HL-60 (cell line): ENCODE data around the gene EFNA5.

ENCODE experiments used
- DNase-seq, 2 experiments: peaks; one replicate each; pipeline ENCODE4 v3.0.0-alpha.2; 2010 to 2020; ENCODE audit warnings: low read depth in 1 of 2, low spot score in 1 of 2
- H3K27ac ChIP-seq: fragments of 250-450 bp; sonication (Bioruptor Pico); replicated peaks from 2 replicates; pipeline ENCODE4 v1.5.1; 2020; ENCODE audit warnings: mild to moderate bottlenecking, moderate library complexity
- H3K27me3 ChIP-seq: fragments of 250-450 bp; sonication (Bioruptor Pico); 2 replicates; pipeline ENCODE4 v1.5.1; 2021; ENCODE audit warnings: mild to moderate bottlenecking, moderate library complexity; ENCODE audit not compliant: insufficient read depth, poor library complexity, severe bottlenecking
- H3K4me3 ChIP-seq: replicated peaks from 2 replicates; pipeline ENCODE4 v1.5.1; 2011; ENCODE audit warnings: mild to moderate bottlenecking, control low read depth, low read length; ENCODE audit not compliant: insufficient read depth
- GABPA ChIP-seq: IDR thresholded peaks from 2 replicates; pipeline ENCODE4 v1.6.1; 2012; ENCODE audit warnings: low read depth
- POLR2AphosphoS5 ChIP-seq: IDR thresholded peaks from 2 replicates; pipeline ENCODE4 v1.6.1; 2012; ENCODE audit warnings: low read depth
- SPI1 ChIP-seq: IDR thresholded peaks from 2 replicates; pipeline ENCODE4 v1.6.1; 2012; ENCODE audit warnings: low read depth, mild to moderate bottlenecking, borderline replicate concordance
- TF ChIP-seq, protein P1 (sequence below): IDR thresholded peaks from one replicate; pipeline ENCODE4 v1.5.1; 2011; ENCODE audit warnings: low read length, control low read depth, inconsistent platforms; ENCODE audit not compliant: insufficient read depth
- TF ChIP-seq, protein P2 (sequence below): IDR thresholded peaks from 2 replicates; pipeline ENCODE4 v1.6.1; 2012; ENCODE audit warnings: low read depth; ENCODE audit not compliant: insufficient replicate concordance

The EFNA5 gene

GRCh38 chr5:107459605-107460004 is 211.1 kb downstream of the EFNA5 start:
- TF ChIP-seq SPI1 = no peak
- TF ChIP-seq GABPA = no peak
- TF ChIP-seq, protein P1, sequence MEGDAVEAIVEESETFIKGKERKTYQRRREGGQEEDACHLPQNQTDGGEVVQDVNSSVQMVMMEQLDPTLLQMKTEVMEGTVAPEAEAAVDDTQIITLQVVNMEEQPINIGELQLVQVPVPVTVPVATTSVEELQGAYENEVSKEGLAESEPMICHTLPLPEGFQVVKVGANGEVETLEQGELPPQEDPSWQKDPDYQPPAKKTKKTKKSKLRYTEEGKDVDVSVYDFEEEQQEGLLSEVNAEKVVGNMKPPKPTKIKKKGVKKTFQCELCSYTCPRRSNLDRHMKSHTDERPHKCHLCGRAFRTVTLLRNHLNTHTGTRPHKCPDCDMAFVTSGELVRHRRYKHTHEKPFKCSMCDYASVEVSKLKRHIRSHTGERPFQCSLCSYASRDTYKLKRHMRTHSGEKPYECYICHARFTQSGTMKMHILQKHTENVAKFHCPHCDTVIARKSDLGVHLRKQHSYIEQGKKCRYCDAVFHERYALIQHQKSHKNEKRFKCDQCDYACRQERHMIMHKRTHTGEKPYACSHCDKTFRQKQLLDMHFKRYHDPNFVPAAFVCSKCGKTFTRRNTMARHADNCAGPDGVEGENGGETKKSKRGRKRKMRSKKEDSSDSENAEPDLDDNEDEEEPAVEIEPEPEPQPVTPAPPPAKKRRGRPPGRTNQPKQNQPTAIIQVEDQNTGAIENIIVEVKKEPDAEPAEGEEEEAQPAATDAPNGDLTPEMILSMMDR = no peak
- no peak for TF ChIP-seq POLR2AphosphoS5
- TF ChIP-seq, protein P2, sequence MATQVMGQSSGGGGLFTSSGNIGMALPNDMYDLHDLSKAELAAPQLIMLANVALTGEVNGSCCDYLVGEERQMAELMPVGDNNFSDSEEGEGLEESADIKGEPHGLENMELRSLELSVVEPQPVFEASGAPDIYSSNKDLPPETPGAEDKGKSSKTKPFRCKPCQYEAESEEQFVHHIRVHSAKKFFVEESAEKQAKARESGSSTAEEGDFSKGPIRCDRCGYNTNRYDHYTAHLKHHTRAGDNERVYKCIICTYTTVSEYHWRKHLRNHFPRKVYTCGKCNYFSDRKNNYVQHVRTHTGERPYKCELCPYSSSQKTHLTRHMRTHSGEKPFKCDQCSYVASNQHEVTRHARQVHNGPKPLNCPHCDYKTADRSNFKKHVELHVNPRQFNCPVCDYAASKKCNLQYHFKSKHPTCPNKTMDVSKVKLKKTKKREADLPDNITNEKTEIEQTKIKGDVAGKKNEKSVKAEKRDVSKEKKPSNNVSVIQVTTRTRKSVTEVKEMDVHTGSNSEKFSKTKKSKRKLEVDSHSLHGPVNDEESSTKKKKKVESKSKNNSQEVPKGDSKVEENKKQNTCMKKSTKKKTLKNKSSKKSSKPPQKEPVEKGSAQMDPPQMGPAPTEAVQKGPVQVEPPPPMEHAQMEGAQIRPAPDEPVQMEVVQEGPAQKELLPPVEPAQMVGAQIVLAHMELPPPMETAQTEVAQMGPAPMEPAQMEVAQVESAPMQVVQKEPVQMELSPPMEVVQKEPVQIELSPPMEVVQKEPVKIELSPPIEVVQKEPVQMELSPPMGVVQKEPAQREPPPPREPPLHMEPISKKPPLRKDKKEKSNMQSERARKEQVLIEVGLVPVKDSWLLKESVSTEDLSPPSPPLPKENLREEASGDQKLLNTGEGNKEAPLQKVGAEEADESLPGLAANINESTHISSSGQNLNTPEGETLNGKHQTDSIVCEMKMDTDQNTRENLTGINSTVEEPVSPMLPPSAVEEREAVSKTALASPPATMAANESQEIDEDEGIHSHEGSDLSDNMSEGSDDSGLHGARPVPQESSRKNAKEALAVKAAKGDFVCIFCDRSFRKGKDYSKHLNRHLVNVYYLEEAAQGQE = no peak
- no peak overlapping the region for H3K27ac ChIP-seq
- no peak overlapping the region for H3K4me3 ChIP-seq
- DNase-seq = no peak
- H3K27me3 ChIP-seq = no peaks in the 10 kb centered on the region

DNA sequence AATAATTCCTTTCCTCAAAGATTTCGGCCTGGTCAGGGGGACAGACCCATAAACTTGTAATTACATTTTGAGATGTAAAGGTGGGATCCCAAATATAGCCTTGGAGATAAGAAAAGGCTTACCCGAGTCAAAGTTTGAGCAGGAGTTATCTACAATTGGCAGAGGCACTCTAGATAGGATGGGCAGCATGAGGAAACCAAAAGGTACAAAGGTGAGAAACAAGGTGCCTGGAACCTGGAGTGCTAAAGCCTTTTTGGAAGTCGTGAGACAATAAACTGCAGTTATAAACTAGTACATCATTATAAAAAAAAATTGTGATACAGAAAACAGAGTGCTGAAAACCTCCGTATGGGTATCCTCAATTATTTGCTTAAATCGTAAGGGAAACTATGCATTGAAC is 212.4 kb downstream of the EFNA5 start:
- Histone ChIP-seq H3K27ac (no peak overlapping the region), H3K4me3 (no peak overlapping the region), H3K27me3 (no peaks in the 10 kb centered on the region)
- no peak for TF ChIP-seq GABPA
- TF ChIP-seq SPI1 = no peak
- TF ChIP-seq, protein P2 = no peak
- TF ChIP-seq, protein P1 = no peak
- no peak for TF ChIP-seq POLR2AphosphoS5
- no peak for DNase-seq

- DNase-seq = no peak
- H3K27me3 ChIP-seq = no peaks in the 10 kb centered on the region
- TF ChIP-seq, protein P2 = no peak
- TF ChIP-seq SPI1 (no peak), GABPA (no peak), POLR2AphosphoS5 (no peak)
- TF ChIP-seq, protein P1 = no peak
- no peak overlapping the region for H3K27ac ChIP-seq
- no peak overlapping the region for H3K4me3 ChIP-seq
Observed at GRCh38 chr5:107457881-107458280, 212.9 kb downstream of the EFNA5 start.
